Measurements from ENCODE around the gene EFCAB8.

The EFCAB8 gene, protein sequence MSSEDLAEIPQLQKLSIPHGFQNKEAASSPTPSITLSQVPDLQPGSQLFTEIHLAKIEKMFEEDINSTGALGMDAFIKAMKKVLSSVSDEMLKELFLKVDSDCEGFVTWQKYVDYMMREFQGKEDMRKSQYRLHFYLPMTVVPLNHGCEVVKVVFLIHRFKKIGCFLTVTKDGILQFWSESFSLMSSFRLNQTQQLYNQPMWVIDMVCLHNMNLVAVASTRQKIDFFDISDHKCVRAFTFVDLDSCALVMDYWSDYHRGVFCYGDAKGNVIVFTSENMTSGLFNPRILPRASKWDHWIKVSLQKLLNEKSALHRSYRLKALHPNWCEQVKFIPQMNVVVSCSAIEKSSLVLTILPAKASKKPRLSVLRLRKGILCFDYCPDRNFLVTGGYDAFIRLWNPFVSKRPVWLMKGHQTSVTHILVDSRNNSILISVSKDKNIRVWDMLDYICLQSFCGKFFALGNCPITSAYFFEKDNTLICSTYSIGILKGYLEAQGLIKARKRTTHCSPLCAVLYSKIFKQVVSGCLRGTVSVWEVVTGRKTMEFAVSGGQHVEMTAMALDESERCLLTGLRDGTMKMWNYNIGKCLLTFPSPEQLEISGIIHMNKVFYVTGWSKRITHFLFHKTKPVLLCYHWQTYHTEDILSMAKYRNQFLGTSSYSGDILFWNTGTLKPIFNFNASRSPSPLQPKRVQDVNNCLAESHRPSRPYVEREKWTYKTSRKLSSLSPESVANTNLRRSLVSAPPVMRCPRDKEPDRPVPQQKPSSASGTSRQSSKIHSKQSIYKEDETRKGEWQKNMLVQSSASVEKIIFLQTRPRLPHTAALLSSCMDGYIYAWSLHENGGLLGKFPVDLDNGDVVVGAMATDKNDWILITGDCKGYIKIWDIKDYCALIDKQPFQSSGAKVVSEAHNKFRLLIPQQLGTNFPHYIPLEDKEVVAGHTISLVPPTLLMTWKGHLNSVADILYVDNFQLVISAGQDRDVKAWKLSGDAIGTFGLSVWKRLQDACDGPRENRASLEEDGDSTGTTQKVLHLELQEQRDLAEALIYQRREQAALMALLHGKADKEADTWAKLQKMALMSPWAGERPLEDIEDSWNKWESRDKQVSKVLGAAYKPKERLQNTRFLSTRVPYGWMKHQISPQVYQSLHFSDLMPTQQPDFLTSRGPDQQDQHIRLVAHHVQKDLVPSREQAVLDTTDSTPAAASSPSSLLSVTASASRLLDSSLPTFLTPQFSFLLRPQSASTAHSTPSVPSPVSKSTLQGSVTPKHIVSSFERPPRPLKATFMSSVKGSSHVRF

DNA sequence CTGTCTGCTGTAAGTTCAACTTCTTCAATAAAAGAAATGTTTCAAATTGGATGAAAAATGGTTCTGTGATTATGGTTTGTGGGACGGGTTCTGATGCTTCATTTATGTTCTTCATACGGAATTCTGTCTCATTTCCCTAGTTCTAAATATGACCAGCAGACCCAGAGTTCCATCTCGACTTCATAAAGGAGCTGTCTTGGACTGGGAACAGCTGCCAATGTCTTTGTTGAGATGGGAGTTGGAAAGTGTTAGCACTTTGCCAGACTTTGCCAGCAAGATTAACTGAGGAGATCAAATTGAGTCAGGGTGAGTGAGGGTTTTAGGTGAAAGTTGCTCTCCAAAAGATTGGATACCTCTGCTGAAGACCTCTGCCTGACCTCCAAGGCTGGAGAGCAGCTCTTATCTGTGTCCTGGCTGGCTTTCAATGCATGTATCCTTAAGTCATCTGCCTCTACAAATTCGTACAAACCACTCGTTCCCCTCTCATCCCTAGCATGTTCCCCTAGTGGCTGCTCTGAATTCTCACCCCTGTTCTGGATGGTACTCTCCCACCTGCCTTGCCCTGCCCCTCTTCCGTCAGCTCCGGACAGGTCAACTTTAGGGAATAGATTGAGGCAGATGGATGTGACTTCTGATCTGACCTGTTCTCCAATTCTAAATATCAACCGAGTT lies at the start of gene EFCAB8:
EFCAB8 (plus strand) TSS at position 223 of the 672 bp plus-strand sequence. CDS start 4,870 bp downstream, outside the sequence.
- DNase-seq = no peak

DNA sequence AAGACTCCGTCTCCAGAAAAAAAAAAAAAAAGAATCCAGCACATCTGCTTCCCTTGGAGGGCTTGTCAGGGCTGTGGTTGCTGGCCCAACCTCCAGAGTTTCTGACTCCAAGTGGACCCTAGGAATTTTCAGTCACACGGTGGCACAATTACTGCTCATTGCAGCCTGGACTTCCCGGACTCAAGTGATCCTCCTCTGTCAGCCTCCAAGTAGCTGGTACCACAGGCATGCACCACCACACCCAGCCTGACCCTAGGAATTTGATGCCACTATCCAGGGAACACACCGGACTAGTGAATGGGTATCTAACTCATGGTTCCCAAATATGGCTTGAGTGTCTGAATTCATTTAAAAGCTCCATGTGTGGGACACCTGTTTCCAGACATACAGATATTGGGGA lies 48.8 kb upstream of the EFCAB8 start:
- no peak for DNase-seq

DNA sequence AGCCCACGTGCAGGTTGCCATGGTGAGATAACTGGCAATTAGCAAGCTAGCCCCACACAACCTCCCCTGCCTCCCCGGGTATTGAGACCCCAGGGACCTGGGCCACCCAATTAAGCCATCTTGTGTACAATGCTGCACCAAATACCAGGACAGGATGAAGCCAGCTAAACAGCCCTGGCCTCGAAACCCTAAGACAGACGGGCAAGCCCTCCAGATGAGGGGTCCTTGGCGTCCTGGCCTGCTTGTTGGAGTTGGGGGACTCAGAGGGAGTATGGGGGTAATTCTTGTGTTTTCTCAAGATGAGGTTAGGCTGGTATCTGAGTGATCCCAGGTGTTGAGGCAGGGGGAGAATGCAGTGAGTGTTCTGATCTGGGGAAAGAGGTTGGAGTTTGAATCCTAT lies 47.8 kb upstream of the EFCAB8 start:
- no peak for DNase-seq

DNA sequence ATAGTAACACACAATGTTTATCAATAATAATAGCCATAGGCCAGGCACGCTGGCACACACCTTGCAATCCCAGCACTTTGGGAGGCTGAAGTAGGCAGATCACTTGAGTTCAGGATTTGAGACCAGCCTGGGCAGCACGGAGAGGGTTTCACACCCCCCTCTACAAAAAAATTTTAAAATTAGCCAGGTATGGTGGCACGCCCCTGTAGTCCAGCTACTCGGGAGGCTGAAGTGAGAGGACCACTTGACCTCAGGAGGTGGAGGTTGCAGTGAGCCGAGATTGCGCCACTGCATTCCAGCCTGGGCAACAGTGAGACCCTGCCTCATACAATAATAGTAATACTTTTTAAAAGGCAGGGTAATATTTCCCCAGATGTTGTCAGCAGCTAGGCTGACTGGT lies 46.8 kb upstream of the EFCAB8 start:
- no peak for DNase-seq

DNA sequence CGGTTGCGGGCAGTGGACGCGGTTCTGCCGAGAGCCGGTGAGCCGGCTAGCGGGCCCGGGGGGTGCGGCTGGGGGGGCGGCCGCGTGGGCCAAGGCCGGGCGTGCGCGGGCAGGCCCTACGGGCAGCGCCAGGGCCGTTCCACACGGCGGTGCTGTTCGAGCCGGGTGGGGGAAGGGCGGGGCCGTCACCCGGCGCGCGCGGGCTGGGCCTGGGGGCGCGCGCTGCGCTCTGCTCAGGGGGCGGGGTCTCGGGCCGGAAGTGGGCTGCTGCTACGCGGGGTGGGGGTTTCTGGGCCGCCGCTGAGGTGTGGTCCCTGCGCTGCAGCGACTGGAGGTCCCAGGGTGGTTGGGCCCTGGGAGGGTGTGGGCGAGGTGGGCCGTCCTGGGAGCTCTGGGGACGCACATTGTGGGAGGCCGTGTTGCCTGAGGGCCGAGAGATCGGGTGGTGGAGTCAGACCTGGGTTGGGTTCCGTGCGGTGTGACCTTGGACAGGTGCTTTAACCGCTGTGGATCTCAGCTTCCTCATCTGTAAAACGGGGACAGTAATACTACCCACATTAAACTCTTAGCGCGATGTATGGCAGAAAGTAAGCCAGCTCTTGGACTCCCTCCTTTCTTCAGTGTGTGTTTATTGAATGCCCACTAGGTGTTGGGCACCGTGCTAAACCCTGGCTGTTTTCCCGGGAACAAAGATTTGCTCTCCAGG lies 38.6 kb upstream of the EFCAB8 start:
- DNase-seq = no peak

DNA sequence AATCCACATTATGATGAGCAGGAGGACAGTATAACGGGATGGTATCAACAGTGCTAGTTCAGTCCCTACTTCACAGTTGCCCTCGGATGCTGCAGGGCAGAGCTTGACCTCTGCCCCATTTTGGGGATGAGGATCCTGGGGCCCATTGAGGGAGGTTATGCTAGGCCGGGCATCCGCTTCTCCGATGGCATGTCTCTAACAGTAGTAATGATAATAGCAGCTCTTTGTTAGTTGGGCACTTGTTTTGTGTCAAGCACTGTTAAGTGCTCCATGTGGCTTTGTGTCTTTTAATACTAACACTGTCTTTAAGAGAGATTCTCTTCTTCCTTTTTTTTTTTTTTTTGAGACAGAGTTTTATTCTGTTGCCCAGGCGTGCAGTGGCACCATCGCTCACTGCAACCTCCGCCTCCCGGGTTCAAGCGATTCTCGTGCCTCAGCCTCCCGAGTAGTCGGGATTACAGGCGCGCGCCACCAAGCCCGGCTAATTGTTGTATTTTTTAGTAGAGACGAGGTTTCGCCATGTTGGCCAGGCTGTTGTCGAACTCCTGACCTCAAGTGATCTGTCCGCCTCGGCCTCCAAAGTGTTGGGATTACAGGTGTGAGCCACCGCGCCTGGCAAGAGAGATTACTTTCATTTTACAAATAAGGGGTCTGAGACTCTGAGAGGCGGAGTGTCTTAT lies 37.9 kb upstream of the EFCAB8 start:
- DNase-seq = no peak

DNA sequence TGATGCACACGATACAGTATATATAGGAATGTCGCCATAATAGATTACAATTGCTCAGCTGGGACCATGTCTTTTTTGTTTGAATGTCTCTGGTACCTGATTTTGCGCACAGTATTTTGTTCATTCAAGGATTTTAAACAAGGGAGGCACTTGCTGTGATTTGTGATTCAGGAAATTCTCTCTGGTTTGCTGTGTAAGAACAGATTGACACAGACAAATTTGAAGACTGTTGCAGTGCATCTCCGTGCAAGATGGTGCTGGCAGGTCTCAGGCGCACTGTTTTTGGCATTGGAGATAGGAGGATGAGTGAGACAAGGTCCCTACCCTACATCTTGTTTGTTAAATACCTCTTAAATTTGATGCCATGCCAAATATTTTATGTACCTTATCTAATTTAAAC lies 36.5 kb upstream of the EFCAB8 start:
- no peak for DNase-seq

DNA sequence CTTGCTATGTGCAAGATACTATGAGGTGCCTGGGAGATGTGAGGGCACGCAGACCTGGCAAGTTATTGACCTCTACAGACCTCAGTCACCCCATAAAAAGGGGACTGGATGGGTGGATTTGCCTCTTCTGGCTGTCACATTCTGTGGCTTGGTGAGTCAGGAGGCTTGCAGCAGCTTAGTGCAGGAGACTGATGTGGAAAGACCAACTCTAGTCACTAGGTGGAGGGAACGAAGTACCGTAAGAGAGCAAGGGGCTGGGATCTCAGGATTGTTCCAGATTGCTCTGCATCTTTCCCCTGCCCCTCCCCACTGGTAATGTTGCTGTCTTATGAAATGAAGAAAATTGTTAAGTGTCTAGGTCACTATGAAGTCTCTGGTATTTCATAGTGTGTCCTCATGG lies 35.6 kb upstream of the EFCAB8 start:
- DNase-seq = no peak

DNA sequence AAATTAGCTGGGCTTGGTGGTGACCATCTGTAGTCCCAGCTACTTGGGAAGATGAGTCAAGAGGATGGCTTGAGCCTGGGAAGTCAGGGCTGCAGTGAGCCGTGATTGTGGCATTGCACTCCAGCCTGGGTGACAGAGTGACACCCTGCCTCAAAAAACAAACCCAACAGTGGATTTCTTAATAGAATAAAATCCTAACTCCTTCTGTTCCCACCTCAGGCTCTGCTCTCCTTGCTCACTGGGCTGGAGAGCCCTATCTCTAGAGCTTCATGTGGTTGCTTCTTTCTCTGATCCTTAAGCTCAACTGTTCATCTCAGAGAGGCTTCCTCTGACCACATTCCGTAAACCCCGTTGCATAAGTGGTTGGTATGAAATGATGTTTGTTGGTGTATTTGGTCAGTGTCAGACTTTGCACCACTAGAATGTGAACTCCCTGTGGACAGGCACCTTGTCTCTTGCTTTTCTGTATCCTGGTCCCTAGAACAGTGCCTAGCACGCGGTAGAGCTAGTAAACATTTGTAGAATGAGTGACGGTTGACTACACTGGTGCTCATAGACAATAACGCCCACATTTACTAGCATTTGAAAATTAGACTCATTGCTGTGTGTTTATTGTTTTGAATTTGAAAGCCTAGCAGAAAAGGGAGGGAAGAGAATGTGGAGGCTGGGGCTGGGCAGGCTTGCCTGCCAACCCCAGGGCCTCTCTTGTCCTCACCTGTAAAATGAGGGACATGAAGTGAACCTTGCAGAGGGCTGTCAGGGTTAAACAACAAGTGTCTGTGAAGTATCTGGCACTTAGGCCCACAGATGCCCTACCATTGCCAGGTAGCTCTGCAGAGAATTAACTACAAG lies 34.8 kb upstream of the EFCAB8 start:
- DNase-seq = no peak

DNA sequence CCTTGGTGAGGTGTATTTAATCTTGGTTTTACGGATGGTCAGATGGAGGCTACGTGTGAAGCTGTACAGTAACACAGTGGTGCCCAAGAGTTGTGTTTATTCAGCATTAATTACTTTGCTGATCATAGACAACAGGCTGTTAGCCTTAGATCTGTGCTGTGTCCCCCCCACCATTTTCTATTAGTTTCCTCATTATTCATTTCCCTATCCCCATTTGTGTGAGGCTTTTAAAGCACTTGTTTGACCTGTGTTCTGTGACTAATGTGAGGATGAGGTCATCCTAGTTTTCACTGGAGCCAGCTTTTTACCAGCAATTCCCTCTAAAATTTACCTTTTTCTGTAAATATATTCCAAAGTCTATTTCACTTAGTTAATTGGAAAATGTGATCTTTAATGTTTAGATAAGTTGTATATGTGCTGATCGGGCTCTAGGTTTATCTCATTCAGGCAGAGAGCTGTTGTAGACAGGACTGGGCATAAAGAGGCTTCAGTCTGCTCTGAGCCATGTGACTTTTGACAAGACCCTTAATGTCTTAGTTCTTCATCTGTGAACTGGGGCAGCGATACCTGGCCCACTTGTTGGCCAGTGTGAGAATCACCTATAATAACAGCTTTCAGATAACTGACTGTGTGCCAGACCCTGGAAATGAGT lies 30.6 kb upstream of the EFCAB8 start:
- DNase-seq = no peak

DNA sequence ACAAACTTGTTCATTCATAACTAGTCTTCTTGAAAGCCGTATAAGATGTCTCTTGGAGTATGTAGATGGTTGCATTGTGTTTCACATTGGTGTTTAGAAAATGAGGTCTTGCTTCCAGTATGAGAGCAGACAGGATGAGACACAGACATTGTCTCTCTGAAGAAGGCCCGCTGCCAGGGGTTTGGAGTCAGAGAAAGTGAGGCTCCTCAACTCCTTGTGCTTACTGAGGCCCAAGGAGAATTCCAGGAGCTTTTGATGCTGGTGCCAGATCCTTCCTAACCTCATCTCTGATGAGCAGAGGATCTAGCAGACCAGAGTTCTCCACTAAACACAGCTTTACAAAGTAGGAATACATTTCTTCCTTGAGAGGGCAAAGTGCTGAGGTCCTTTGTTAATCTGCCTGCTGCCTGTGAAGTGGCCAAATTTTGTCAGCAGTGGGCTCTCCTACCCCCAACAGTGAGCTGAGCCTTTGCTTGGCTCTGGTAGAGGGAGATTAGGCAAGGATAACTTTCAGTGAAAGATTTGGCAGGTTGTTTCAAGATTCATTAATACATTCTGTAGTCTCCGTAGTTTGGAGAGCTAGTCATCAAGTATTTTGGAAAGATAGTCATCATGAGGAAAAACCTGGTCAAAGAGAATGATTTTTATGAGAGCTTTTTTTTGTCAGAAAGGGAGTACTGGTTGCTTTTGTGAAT lies 29.3 kb upstream of the EFCAB8 start:
- no peak for DNase-seq

DNA sequence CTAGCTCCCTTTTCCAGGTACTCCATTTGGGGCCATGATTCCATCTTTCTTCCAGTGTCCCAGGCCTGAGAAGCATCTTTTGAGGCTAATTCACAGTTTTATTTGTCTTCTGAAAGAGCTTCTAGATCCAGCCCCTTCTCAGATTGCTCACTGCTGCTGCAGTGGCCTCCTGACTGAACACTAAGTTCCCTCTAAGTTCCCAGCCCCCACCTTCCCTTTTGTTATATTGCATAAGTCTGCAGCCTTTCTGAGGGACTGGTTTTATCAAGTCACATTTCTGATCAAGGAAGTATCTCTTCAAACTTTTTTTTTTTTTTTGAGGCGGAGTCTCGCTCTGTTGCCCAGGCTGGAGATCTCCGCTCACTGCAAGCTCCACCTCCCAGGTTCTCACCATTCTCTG lies 28.3 kb upstream of the EFCAB8 start:
- no peak for DNase-seq

DNA sequence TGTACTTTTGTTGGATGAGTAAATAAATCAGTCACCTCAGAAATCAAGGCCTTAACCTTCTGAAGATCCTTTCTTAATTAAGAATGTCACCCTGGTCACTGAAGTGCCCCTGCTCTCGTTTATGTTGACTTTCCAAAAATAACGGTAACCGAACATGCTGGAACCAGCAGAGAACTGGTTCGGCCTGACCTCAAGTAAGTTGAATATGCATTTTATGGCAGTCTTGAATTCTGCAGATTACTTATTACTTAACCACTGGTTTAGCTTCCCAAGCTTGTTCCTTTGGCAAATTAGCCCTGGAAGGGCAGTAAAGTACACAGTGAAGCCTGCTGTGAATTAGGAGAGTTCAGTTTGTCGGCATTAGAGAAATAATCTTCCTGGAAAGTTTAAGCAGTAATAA lies 26.7 kb upstream of the EFCAB8 start:
- DNase-seq = no peak

DNA sequence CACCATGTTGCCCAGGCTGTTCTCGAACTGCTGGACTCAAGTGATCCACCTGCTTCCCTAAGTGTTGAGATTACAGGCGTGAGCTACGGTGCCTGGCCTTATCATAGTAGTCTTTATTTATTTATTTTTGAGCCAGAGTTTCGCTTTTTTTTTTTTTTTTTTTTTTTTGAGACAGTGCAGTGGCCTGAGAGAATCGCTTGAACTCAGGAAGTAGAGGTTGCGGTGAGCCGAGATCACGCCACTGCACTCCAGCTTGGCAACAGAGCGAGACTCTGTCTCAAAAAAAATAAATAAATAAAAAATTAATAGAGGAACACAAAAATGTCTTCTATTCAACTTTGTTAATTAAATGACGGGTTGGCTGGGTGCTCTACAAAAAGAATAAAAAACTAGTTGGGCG lies 26.1 kb upstream of the EFCAB8 start:
- no peak for DNase-seq

DNA sequence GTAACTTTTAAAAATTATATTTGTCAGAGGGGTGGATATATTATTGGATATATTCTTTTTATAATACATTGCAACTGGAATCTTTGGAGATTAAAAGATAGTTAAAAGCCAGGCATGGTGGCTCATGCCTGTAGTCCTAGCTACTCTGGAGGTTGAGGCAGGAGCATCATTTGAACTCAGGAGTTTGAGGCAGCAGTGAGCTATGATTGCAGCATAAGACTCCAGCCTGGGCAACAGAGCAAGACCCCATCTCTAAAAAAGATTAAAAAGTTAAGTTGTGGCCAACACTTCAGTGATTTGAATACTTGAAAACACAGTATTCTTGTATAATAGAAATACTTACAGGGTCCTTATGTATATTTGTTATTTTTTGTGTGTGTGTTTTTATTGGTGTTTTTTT lies 23.8 kb upstream of the EFCAB8 start:
- no peak for DNase-seq

DNA sequence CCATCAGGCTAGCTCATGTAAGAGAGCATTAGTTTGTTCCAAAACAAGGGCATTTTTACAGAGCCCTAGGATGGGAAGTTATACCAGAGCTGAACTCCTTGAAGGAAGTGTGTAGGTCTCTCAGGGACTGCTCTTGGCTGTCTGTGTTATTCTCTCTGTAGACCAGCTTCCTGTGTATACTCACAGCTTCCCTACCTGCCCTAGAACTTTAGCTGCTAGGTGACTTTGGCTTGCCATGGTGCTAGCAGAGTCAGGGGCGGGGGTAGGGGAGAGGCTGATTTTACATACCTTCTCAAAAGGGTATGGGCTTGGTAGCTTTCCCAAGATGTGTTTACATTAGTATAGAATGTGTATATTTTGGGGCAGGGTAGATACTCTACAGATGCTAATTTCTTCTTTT lies 21.6 kb upstream of the EFCAB8 start:
- no peak for DNase-seq

DNA sequence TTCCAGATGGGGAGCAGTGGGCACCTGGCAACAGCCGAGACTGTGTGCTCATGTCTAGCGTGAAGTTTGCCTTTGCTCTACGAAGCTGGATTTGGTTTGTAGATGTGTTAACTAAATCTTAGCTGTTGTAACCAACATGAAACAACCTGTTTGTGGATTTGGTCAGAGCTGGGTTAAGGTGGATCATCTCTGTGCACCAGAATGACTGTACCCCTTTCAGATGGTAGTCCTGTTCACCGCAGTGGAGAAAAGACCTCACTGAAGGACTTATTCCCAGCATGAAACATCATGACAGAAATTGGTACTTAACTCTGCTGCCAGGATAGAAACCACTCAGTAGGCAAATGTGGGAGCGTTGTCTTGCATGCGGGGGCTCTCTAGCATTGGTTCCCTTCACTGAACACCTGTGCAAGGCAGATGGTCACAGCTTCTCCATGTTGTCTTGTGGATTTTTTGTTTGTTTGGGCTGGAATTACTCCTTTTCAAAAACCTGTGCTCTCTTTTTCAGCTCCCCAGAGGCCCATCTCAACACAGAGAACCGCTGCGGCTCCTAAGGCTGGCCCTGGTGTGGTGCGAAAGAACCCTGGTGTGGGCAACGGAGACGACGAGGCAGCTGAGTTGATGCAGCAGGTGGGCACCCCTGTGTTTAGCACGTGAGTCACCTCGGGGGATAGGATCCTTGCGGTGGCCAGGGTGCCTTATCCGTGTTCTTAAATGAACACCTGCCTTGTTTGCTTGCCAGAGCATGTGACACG lies 19.3 kb upstream of the EFCAB8 start:
- no peak for DNase-seq

DNA sequence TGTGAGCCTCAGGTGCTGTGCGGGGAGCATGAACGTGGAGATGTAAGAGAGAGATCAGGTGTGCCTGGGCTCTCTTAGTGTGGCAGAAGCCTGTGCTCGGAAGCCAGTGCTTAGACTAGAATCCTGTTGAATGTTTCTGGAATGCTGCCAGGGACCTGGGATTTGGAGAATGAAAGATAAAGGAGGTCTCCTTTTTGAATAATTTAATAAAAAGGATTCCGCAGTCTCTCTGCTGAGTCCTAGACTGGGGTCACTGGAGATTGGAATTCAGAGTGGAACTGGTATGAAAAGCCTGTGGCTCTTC lies 18.8 kb upstream of the EFCAB8 start:
- no peak for DNase-seq

DNA sequence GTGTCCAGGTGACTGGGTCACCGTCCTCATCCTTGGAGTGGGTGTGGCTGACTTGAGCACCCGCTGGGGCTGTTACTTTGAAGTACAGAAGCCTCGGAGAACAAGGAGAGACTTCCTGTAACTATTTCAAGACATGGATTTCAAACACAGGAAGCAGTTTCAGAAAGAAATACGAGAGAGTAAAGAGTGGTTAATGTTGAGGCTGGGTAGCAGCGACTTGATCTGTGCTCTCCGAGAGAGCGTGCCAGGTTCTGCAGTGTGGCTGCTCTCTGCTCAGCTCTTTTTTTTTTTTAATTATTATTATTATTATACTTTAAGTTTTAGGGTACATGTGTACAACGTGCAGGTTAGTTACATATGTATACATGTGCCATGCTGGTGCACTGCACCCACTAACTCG lies 17.5 kb upstream of the EFCAB8 start:
- DNase-seq = no peak
